AG09309 (cell line): Measurements from ENCODE around the gene KRT12.

Experiments used
- DNase-seq: peaks from one replicate; pipeline ENCODE4 v3.0.0-alpha.2; 2010; ENCODE audit warnings: low read depth
- H3K4me3 ChIP-seq: 2 replicates; pipeline ENCODE4 v1.5.1; 2011; ENCODE audit warnings: mild to moderate bottlenecking, low read depth, low read length, moderate library complexity; ENCODE audit not compliant: control insufficient read depth
- CTCF ChIP-seq: IDR thresholded peaks from 2 replicates; pipeline ENCODE4 v1.5.1; 2011; ENCODE audit warnings: mild to moderate bottlenecking, low read depth, low read length, inconsistent platforms; ENCODE audit not compliant: insufficient read depth, control insufficient read depth; ENCODE audit errors: missing control alignments

Gene KRT12

GRCh38 chr17:40873255-40873654 lies 6.2 kb upstream of the KRT12 start:
- H3K4me3 ChIP-seq = no peak overlapping the region
- no peak for DNase-seq
- TF ChIP-seq CTCF = peak; percentile 21

- no peak for DNase-seq
- no peak for TF ChIP-seq CTCF
- H3K4me3 ChIP-seq = no peak overlapping the region
Observed at GRCh38 chr17:40872416-40872815, 5.4 kb upstream of the KRT12 start.

GRCh38 chr17:40871316-40871715 lies 4.3 kb upstream of the KRT12 start:
- no peak overlapping the region for H3K4me3 ChIP-seq
- DNase-seq = no peak
- TF ChIP-seq CTCF = no peak

- H3K4me3 ChIP-seq = no peak overlapping the region
- no peak for TF ChIP-seq CTCF
- DNase-seq = no peak
Observed at GRCh38 chr17:40870136-40870535, 3.1 kb upstream of the KRT12 start.

- H3K4me3 ChIP-seq = no peak overlapping the region
- no peak for DNase-seq
- TF ChIP-seq CTCF = no peak
Observed at GRCh38 chr17:40864661-40865390, 2.2 kb downstream of the KRT12 start.

- H3K4me3 ChIP-seq = no peak overlapping the region
- no peak for TF ChIP-seq CTCF
- DNase-seq = no peak
Observed at GRCh38 chr17:40862985-40863733, 3.9 kb downstream of the KRT12 start.
